B cell (primary cell): ENCODE data around the gene NDST3. TPM values are rescaled to one million over a fixed set of nuclear protein-coding genes. Genes with fewer than 3 reads are reported as not detected.

ENCODE experiments used
- ATAC-seq: fragments of 200-7000 bp; cut with Tn5 transposase; one replicate; pipeline ENCODE4 v1.10.0; 2021; ENCODE audit warnings: low read depth, mild to moderate bottlenecking, moderate number of reproducible peaks, moderate library complexity
- CTCF ChIA-PET: fragments of 350-600 bp; sonication (Branson Sonifier 250); formaldehyde crosslinking; loops from one replicate; lab custom pipeline; 2021; ENCODE audit warnings: antibody characterized with exemption, inconsistent platforms; lab: Charles Lee
- POLR2A ChIA-PET: fragments of 350-600 bp; sonication (Branson Sonifier 250); formaldehyde crosslinking; loops from one replicate; lab custom pipeline; 2021; ENCODE audit warnings: antibody characterized with exemption; lab: Charles Lee
- DNase-seq: peaks from one replicate; pipeline ENCODE4 v3.0.0; 2013
- H2AFZ ChIP-seq: 2 replicates; pipeline ENCODE4 v1.6.1; 2012; ENCODE audit warnings: mild to moderate bottlenecking, low read depth, low read length; ENCODE audit not compliant: insufficient read depth, poor library complexity, severe bottlenecking
- H3K27ac ChIP-seq, 2 donors: 1 replicate in 1 of 2; 2 replicates in 1 of 2; pipeline ENCODE4 v1.5.1; 2012 to 2013; ENCODE audit warnings: low read length in 2 of 2, mild to moderate bottlenecking in 2 of 2, moderate library complexity in 1 of 2
- H3K27me3 ChIP-seq, 4 experiments: fragments of 200-600 bp in 1 of 4; sonication (generic) in 1 of 4; replicated peaks in 1 of 4; 1 replicate in 2 of 4; 2 replicates in 2 of 4; pipeline versions ENCODE4 v1.6.1 to v1.7.0; 2013 to 2016; ENCODE audit warnings: low read length in 3 of 4, mild to moderate bottlenecking in 2 of 4, mixed read lengths in 1 of 4, moderate library complexity in 1 of 4; ENCODE audit not compliant: insufficient read depth in 4 of 4, control insufficient read depth in 3 of 4; ENCODE audit errors: control extremely low read depth in 1 of 4
- H3K36me3 ChIP-seq, 2 experiments: replicated peaks in 1 of 2; 1 replicate in 1 of 2; 2 replicates in 1 of 2; pipeline versions ENCODE4 v1.6.1 to v1.7.1; 2013; ENCODE audit warnings: low read length in 1 of 2; ENCODE audit not compliant: insufficient read depth in 2 of 2, control insufficient read depth in 1 of 2; ENCODE audit errors: control extremely low read depth in 1 of 2, extremely low read depth in 1 of 2
- H3K4me1 ChIP-seq, 2 donors: fragments of 200-600 bp in 1 of 2; sonication (generic) in 1 of 2; 1 replicate in 1 of 2; 2 replicates in 1 of 2; pipeline versions ENCODE4 v1.5.1 to v1.6.1; 2013 to 2017; ENCODE audit warnings: low read length in 2 of 2; ENCODE audit not compliant: control insufficient read depth in 2 of 2, insufficient read depth in 2 of 2
- H3K4me2 ChIP-seq: replicated peaks from 2 replicates; pipeline ENCODE3; 2012; ENCODE audit warnings: mild to moderate bottlenecking, low read depth, low read length; ENCODE audit not compliant: poor library complexity, severe bottlenecking
- H3K4me3 ChIP-seq, 5 experiments: fragments of 200-600 bp in 1 of 5; sonication (generic) in 1 of 5; 1 replicate in 3 of 5; 2 replicates in 2 of 5; pipeline versions ENCODE4 v1.5.1 to v1.7.0; 2011 to 2016; ENCODE audit warnings: low read length in 4 of 5, mild to moderate bottlenecking in 4 of 5, low read depth in 2 of 5, control low read depth in 1 of 5, moderate library complexity in 1 of 5; ENCODE audit not compliant: insufficient read depth in 1 of 5; ENCODE audit errors: control extremely low read depth in 1 of 5, extremely low read depth in 1 of 5
- H3K79me2 ChIP-seq: fragments of 200-600 bp; sonication (generic); one replicate; pipeline ENCODE4 v1.6.0; 2016; ENCODE audit warnings: low read length; ENCODE audit not compliant: control insufficient read depth, insufficient read depth
- H3K9ac ChIP-seq: fragments of 200-600 bp; sonication (generic); 2 replicates; pipeline ENCODE4 v1.6.1; 2017; ENCODE audit warnings: mild to moderate bottlenecking, low read length, moderate library complexity
- H3K9me3 ChIP-seq, 3 donors: one replicate each; pipeline versions ENCODE4 v1.6.1 to v1.7.1; 2013; ENCODE audit warnings: low read length in 2 of 3; ENCODE audit not compliant: control insufficient read depth in 2 of 3, insufficient read depth in 1 of 3; ENCODE audit errors: control extremely low read depth in 1 of 3
- H4K20me1 ChIP-seq: 2 replicates; pipeline ENCODE4 v1.6.0; 2012; ENCODE audit warnings: mild to moderate bottlenecking, low read length; ENCODE audit not compliant: insufficient read depth, control insufficient read depth, poor library complexity, severe bottlenecking
- H3K27ac Mint-ChIP-seq: one replicate; pipeline ENCODE4 v1.8.0; 2021; ENCODE audit warnings: mixed read lengths
- H3K27me3 Mint-ChIP-seq: one replicate; pipeline ENCODE4 v1.8.0; 2021; ENCODE audit warnings: mixed read lengths
- H3K4me1 Mint-ChIP-seq: one replicate; pipeline ENCODE4 v1.8.0; 2021; ENCODE audit warnings: mixed read lengths
- H3K4me3 Mint-ChIP-seq: one replicate; pipeline ENCODE4 v1.8.0; 2021; ENCODE audit warnings: mixed read lengths
- H3K9me3 Mint-ChIP-seq: one replicate; pipeline ENCODE4 v1.8.0; 2022; ENCODE audit warnings: mixed read lengths; ENCODE audit not compliant: insufficient read depth
- EZH2 ChIP-seq: IDR thresholded peaks from 2 replicates; pipeline ENCODE4 v1.6.1; 2012; ENCODE audit warnings: borderline replicate concordance, low read depth, mild to moderate bottlenecking, moderate library complexity, low read length; ENCODE audit not compliant: insufficient read depth, poor library complexity, severe bottlenecking
- WGBS: methylation state at CpG from one replicate; pipeline ENCODE4 v1.1.5; 2013; ENCODE audit warnings: missing lambda C conversion rate; ENCODE audit not compliant: insufficient coverage; 5-methylcytosine and 5-hydroxymethylcytosine counted together
- intact Hi-C: fragments of 100-400 bp; cut with micrococcal nuclease; formaldehyde crosslinking; loops from one replicate; pipeline ENCODE4 v1.10.0; 2022
- polyA plus RNA-seq: library from polyadenylated mRNA; depleted of rRNA; stranded (reverse); fragments of >200 nt; gene quantifications from 2 replicates; pipeline ENCODE4 v1.2.3, GENCODE V29; 2012
- total RNA-seq, 2 donors: library from RNA; stranded (reverse); fragments of 120-200 nt in 1 of 2; gene quantifications; 1 replicate in 1 of 2; 2 replicates in 1 of 2; pipeline versions ENCODE4 v1.2.3 to v1.2.4, GENCODE V29; 2013 to 2022
- TF ChIP-seq, protein P1 (sequence below): fragments of 200-600 bp; IDR thresholded peaks from one replicate; pipeline ENCODE4 v1.8.0; 2022; ENCODE audit warnings: antibody characterized with exemption, mild to moderate bottlenecking

The NDST3 gene
- total and polyA plus RNA-seq, 2 donors (not counting 1 experiment from before 2014, with no cell fraction given), result not detected

DNA sequence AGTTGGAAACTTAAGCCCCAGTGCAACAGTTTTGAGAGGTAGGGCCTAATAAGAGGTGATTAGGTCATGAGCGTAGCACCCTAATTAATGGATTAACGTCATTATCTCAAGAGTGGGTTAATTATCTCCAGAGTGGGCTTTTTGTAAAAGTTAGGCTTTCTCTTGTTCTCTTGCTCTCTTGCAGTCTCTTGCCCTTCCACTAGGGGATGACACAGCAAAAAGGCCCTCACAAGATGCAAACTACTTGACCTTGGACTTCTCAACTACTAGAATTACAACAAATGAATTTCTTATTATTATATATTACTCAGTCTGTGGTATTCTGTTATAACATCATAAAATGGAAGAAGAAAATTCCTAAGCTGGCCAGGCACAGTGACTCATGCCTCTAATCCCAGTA lies 22.1 kb upstream of the NDST3 start:
- no CpG with 5 or more reads among the region's 2 CpGs for WGBS
- no peak overlapping the region for H3K4me3 Mint-ChIP-seq
- H3K27me3 ChIP-seq, result no peaks in the 10 kb centered on the region
- no peak overlapping the region for H2AFZ ChIP-seq
- DNase-seq (no peak), ATAC-seq (no peak)
- no peak overlapping the region for H3K9ac ChIP-seq
- H3K4me2 ChIP-seq, result no peak overlapping the region
- no peaks in the 10 kb centered on the region for H3K36me3 ChIP-seq
- H3K79me2 ChIP-seq, result no peaks in the 10 kb centered on the region
- intact Hi-C loops, result no loop called here
- H3K9me3 Mint-ChIP-seq, result no peaks in the 10 kb centered on the region
- POLR2A ChIA-PET, result no interaction called here
- H3K4me1 Mint-ChIP-seq, result no peaks in the 10 kb centered on the region
- CTCF ChIA-PET, result no interaction called here
- no peaks in the 10 kb centered on the region for H4K20me1 ChIP-seq
- H3K27me3 Mint-ChIP-seq, result no peaks in the 10 kb centered on the region
- no peak overlapping the region for H3K27ac Mint-ChIP-seq
- peaks cover 0 to 4% (median 0%) of the 10 kb centered on the region in 3 donors for H3K9me3 ChIP-seq
- no peaks in the 10 kb centered on the region for H3K4me1 ChIP-seq
- no peak overlapping the region for H3K27ac ChIP-seq
- H3K4me3 ChIP-seq, result no peak overlapping the region
- TF ChIP-seq, protein P1, sequence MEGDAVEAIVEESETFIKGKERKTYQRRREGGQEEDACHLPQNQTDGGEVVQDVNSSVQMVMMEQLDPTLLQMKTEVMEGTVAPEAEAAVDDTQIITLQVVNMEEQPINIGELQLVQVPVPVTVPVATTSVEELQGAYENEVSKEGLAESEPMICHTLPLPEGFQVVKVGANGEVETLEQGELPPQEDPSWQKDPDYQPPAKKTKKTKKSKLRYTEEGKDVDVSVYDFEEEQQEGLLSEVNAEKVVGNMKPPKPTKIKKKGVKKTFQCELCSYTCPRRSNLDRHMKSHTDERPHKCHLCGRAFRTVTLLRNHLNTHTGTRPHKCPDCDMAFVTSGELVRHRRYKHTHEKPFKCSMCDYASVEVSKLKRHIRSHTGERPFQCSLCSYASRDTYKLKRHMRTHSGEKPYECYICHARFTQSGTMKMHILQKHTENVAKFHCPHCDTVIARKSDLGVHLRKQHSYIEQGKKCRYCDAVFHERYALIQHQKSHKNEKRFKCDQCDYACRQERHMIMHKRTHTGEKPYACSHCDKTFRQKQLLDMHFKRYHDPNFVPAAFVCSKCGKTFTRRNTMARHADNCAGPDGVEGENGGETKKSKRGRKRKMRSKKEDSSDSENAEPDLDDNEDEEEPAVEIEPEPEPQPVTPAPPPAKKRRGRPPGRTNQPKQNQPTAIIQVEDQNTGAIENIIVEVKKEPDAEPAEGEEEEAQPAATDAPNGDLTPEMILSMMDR, result no peak
- TF ChIP-seq EZH2, result no peak

- intact Hi-C loops, result no loop called here
These were observed 19.5 kb upstream of the NDST3 start for GRCh38 chr4:118014831-118015230.

More at GRCh38 chr4:118014831-118015230, 19.5 kb upstream of the NDST3 start:
- Mint-ChIP-seq H3K27ac (no peak overlapping the region), H3K4me1 (no peaks in the 10 kb centered on the region), H3K9me3 (no peaks in the 10 kb centered on the region), H3K27me3 (no peaks in the 10 kb centered on the region), H3K4me3 (no peak overlapping the region)
- WGBS, result no CpG with 5 or more reads among the region's 3 CpGs
- no peak overlapping the region for H2AFZ ChIP-seq
- H3K79me2 ChIP-seq, result no peaks in the 10 kb centered on the region
- no peaks in the 10 kb centered on the region for H3K36me3 ChIP-seq
- no peak overlapping the region for H3K9ac ChIP-seq
- DNase-seq (no peak), ATAC-seq (no peak)
- peaks cover 0 to 4% (median 0%) of the 10 kb centered on the region in 3 donors for H3K9me3 ChIP-seq
- POLR2A ChIA-PET, result no interaction called here
- H3K4me2 ChIP-seq, result no peak overlapping the region
- H3K27ac ChIP-seq, result no peak overlapping the region
- no peak overlapping the region for H3K4me3 ChIP-seq
- CTCF ChIA-PET, result no interaction called here
- TF ChIP-seq, protein P1, result no peak
- no peak for TF ChIP-seq EZH2
- no peaks in the 10 kb centered on the region for H3K27me3 ChIP-seq
- no peaks in the 10 kb centered on the region for H4K20me1 ChIP-seq
- no peaks in the 10 kb centered on the region for H3K4me1 ChIP-seq
